Measurements from ENCODE around the gene AKT2. TPM values are rescaled to one million over a fixed set of nuclear protein-coding genes. Genes with fewer than 3 reads are reported as not detected.
A peak's percentile ranks its signal among the peaks of the same experiment; 100 is the strongest.

Gene AKT2
- polyA plus RNA-seq, 1 donor from 2014 or later: 131 TPM

DNA sequence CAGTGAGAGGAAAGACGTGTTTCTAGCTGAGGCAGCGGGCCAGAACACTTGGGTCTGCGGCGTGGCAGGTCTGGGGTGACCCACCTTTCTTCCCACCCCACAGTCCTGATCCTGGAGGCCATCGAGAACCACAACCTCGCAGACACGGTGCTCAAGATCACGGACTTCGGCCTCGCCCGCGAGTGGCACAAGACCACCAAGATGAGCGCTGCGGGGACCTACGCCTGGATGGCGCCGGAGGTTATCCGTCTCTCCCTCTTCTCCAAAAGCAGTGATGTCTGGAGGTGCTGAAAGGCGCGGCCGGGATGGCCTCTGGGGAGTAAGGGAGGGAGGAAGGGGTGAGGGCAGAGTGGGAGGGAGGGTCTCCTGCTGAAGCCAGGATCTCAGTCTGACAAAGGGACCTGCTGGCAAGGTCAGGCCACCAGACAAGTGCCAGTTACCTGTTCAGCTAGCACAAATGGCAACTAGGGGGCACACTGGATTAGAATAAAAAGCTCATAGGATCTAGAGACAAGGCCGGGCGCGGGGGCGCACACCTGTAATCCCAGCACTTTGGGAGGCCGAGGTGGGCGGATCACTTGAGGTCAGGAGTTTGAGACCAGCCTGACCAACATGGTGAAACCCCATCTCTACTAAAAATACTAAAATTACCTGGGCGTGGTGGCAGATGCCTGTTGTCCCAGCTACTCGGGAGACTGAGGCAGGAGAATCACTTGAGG, 86.7 kb downstream of the AKT2 start:
- Histone ChIP-seq H3K79me2 (replicated peaks; ENCODE audit: insufficient read depth, low read length) (peaks cover 4% of the 10 kb centered on the region), H3K9ac (ENCODE audit: low read length) (no peak overlapping the region), H3K27ac (ENCODE audit: low read length) (no peak overlapping the region), H3K9me3 (ENCODE audit: low read length) (no peaks in the 10 kb centered on the region), H3K9me2 (ENCODE audit: insufficient read depth, low read length) (no peaks in the 10 kb centered on the region), H2AFZ (ENCODE audit: low read depth, low read length) (no peak overlapping the region), H3K4me2 (ENCODE audit: low read length) (no peak overlapping the region), H3K36me3 (ENCODE audit: insufficient read depth, low read length) (no peaks in the 10 kb centered on the region), H3K27me3 (ENCODE audit: insufficient read depth, low read depth, low read length) (no peaks in the 10 kb centered on the region), H3K4me3 (ENCODE audit: low read length) (no peak overlapping the region), H3F3A (ENCODE audit: insufficient read depth, low read length, poor library complexity, severe bottlenecking) (no peaks in the 10 kb centered on the region), H4K20me1 (ENCODE audit: insufficient read depth) (no peaks in the 10 kb centered on the region)
- TF ChIP-seq RAD21 (conservative IDR thresholded peaks at IDR 0.05) (no peak), MXI1 (conservative IDR thresholded peaks at IDR 0.05; ENCODE audit: poor library complexity, severe bottlenecking) (no peak), SMC3 (conservative IDR thresholded peaks at IDR 0.05; ENCODE audit: poor library complexity) (no peak), EP300 (conservative IDR thresholded peaks at IDR 0.05; ENCODE audit: poor library complexity, severe bottlenecking) (no peak), TAF1 (IDR thresholded peaks at IDR 0.05; ENCODE audit: low read depth) (no peak), POLR2AphosphoS5 (IDR thresholded peaks at IDR 0.05) (no peak), EZH2 (IDR thresholded peaks at IDR 0.05; ENCODE audit: borderline replicate concordance, insufficient read depth, low read length, poor library complexity, severe bottlenecking) (no peak)
- TF ChIP-seq, protein P1, sequence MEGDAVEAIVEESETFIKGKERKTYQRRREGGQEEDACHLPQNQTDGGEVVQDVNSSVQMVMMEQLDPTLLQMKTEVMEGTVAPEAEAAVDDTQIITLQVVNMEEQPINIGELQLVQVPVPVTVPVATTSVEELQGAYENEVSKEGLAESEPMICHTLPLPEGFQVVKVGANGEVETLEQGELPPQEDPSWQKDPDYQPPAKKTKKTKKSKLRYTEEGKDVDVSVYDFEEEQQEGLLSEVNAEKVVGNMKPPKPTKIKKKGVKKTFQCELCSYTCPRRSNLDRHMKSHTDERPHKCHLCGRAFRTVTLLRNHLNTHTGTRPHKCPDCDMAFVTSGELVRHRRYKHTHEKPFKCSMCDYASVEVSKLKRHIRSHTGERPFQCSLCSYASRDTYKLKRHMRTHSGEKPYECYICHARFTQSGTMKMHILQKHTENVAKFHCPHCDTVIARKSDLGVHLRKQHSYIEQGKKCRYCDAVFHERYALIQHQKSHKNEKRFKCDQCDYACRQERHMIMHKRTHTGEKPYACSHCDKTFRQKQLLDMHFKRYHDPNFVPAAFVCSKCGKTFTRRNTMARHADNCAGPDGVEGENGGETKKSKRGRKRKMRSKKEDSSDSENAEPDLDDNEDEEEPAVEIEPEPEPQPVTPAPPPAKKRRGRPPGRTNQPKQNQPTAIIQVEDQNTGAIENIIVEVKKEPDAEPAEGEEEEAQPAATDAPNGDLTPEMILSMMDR (IDR thresholded peaks at IDR 0.05; ENCODE audit: poor library complexity, severe bottlenecking): no peak
- TF ChIP-seq, protein P2, sequence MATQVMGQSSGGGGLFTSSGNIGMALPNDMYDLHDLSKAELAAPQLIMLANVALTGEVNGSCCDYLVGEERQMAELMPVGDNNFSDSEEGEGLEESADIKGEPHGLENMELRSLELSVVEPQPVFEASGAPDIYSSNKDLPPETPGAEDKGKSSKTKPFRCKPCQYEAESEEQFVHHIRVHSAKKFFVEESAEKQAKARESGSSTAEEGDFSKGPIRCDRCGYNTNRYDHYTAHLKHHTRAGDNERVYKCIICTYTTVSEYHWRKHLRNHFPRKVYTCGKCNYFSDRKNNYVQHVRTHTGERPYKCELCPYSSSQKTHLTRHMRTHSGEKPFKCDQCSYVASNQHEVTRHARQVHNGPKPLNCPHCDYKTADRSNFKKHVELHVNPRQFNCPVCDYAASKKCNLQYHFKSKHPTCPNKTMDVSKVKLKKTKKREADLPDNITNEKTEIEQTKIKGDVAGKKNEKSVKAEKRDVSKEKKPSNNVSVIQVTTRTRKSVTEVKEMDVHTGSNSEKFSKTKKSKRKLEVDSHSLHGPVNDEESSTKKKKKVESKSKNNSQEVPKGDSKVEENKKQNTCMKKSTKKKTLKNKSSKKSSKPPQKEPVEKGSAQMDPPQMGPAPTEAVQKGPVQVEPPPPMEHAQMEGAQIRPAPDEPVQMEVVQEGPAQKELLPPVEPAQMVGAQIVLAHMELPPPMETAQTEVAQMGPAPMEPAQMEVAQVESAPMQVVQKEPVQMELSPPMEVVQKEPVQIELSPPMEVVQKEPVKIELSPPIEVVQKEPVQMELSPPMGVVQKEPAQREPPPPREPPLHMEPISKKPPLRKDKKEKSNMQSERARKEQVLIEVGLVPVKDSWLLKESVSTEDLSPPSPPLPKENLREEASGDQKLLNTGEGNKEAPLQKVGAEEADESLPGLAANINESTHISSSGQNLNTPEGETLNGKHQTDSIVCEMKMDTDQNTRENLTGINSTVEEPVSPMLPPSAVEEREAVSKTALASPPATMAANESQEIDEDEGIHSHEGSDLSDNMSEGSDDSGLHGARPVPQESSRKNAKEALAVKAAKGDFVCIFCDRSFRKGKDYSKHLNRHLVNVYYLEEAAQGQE (IDR thresholded peaks at IDR 0.05; ENCODE audit: borderline replicate concordance): no peak

DNA sequence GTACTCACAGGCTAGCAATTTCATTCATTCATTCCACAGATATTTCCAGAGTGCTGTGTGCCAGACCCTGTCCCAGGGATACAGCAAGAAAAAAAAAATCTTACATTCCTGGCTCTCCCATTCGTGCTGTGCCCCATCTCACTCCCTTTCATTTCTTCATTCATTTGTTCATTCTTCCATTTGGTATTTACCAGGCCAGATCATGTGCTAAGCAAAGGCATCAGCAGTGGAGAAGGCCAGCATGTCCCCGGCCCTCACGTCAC, 91.6 kb downstream of the AKT2 start:
- Histone ChIP-seq H3K27me3 (ENCODE audit: insufficient read depth, low read depth, low read length) (no peaks in the 10 kb centered on the region), H3K27ac (ENCODE audit: low read length) (no peak overlapping the region), H3K4me3 (ENCODE audit: low read length) (peak overlapping the region; percentile 91), H3K9me2 (ENCODE audit: insufficient read depth, low read length) (no peaks in the 10 kb centered on the region), H3K9ac (ENCODE audit: low read length) (no peak overlapping the region), H3K4me2 (ENCODE audit: low read length) (peak overlapping the region; percentile 13), H2AFZ (ENCODE audit: low read depth, low read length) (no peak overlapping the region), H4K20me1 (ENCODE audit: insufficient read depth) (no peaks in the 10 kb centered on the region), H3K36me3 (ENCODE audit: insufficient read depth, low read length) (no peaks in the 10 kb centered on the region), H3K79me2 (replicated peaks; ENCODE audit: insufficient read depth, low read length) (peaks cover 7% of the 10 kb centered on the region), H3K9me3 (ENCODE audit: low read length) (no peaks in the 10 kb centered on the region), H3F3A (ENCODE audit: insufficient read depth, low read length, poor library complexity, severe bottlenecking) (no peaks in the 10 kb centered on the region)
- TF ChIP-seq POLR2AphosphoS5 (IDR thresholded peaks at IDR 0.05) (no peak), EZH2 (IDR thresholded peaks at IDR 0.05; ENCODE audit: borderline replicate concordance, insufficient read depth, low read length, poor library complexity, severe bottlenecking) (no peak), SMC3 (conservative IDR thresholded peaks at IDR 0.05; ENCODE audit: poor library complexity) (no peak), TAF1 (IDR thresholded peaks at IDR 0.05; ENCODE audit: low read depth) (no peak), MXI1 (conservative IDR thresholded peaks at IDR 0.05; ENCODE audit: poor library complexity, severe bottlenecking) (no peak), EP300 (conservative IDR thresholded peaks at IDR 0.05; ENCODE audit: poor library complexity, severe bottlenecking) (no peak), RAD21 (conservative IDR thresholded peaks at IDR 0.05) (no peak)
- TF ChIP-seq, protein P1 (IDR thresholded peaks at IDR 0.05; ENCODE audit: poor library complexity, severe bottlenecking): no peak
- TF ChIP-seq, protein P2 (IDR thresholded peaks at IDR 0.05; ENCODE audit: borderline replicate concordance): no peak

Data from neural cell (in vitro differentiated cells).